GM13977 (cell line): Measurements from ENCODE around the gene KRT35.

Experiments used
- DNase-seq: peaks from one replicate; pipeline ENCODE4 v3.0.0; 2012; ENCODE audit warnings: low spot score
- CTCF ChIP-seq: IDR thresholded peaks from 2 replicates; pipeline ENCODE4 v1.5.1; 2012; ENCODE audit warnings: mild to moderate bottlenecking, control low read depth; ENCODE audit not compliant: insufficient read depth; ENCODE audit errors: extremely low read depth, missing control alignments
- in situ Hi-C: fragments of 300-500 bp; cut with MboI; formaldehyde crosslinking; loops from one replicate; pipeline ENCODE4 v1.12.0; 2022; ENCODE audit warnings: low sequenced_read_pairs, low pct_unique_long_range_greater_than_20kb, mixed read lengths, inconsistent platforms; ENCODE audit not compliant: unreplicated experiment

The KRT35 gene

GRCh38 chr17:41429667-41430066 is 51.3 kb downstream of the KRT35 start:
- in situ Hi-C loops = no loop called here
- no peak for TF ChIP-seq CTCF
- DNase-seq = no peak

DNA sequence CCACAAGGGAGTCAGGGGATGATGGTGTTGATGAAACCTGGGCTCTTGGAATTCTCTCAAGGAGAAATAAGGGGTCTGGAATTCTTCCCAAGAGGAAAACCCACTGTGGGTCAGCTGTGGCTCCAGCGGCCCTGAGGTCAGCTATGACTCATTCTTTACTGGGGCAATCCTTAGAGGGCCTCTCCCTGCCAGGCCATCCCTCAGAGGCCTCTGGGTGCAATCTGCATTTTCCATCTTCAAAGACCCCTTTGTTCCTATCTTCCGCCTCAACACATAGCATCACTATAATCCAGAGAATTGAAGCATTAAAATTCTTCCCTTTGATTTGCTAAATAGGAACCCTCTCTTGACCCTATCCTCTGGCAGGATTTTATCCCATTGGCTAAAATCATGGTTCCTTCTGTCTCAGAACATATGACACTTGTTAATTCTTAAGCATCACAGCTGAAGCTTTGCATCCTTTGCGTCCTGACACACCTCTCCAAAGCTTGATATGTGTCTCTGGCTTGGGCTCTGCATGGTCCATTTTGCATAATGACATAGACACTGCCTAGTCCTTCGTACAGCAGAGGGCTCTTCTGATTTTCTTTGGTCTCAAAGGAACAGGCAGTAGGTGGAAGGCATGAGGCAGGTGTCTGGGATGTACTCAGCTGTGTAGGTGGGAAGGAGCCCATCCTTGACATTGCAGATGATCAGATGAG is 52.2 kb downstream of the KRT35 start:
- DNase-seq = no peak
- in situ Hi-C loops = no loop called here
- no peak for TF ChIP-seq CTCF
